Bronchial epithelial cell (primary cell): ENCODE results near the gene LUC7L2. TPM values are rescaled to one million over a fixed set of nuclear protein-coding genes. Genes with fewer than 3 reads are reported as not detected.
A peak's percentile ranks its signal among the peaks of the same experiment; 100 is the strongest.
"Not testable (repeated sequence)": the region's sequence is repeated elsewhere in the genome, so short reads cannot be mapped to it uniquely, and the experiment has no call there.

ENCODE experiments used
- DNase-seq: peaks from one replicate; pipeline ENCODE4 v3.0.0-alpha.2; 2010; ENCODE audit warnings: low read depth
- FAIRE-seq: peaks from 2 replicates; lab custom pipeline; 2011; peaks lifted over from hg19 to GRCh38; lab: Jason Lieb, UNC
- H3K27me3 ChIP-seq: 2 replicates; pipeline ENCODE4 v1.5.1; 2011; ENCODE audit warnings: low read length; ENCODE audit not compliant: control insufficient read depth, insufficient read depth
- H3K36me3 ChIP-seq: 2 replicates; pipeline ENCODE4 v1.5.1; 2011; ENCODE audit warnings: low read length; ENCODE audit not compliant: control insufficient read depth, insufficient read depth
- H3K4me3 ChIP-seq: 2 replicates; pipeline ENCODE4 v1.5.1; 2011; ENCODE audit warnings: mild to moderate bottlenecking, low read depth, low read length, control low read depth
- CTCF ChIP-seq: IDR thresholded peaks from 2 replicates; pipeline ENCODE4 v1.5.1; 2011; ENCODE audit warnings: mild to moderate bottlenecking, moderate library complexity, low read length, control low read depth, inconsistent platforms; ENCODE audit not compliant: insufficient read depth, severe bottlenecking
- total RNA-seq: library from RNA; depleted of rRNA; stranded (reverse); fragments of >200 nt; gene quantifications from 2 replicates; pipeline ENCODE4 v1.2.1, GENCODE V29; 2014

Gene LUC7L2
- total RNA-seq, 1 donor from 2014 or later, result 52.7 TPM

GRCh38 chr7:139456511-139456910 is 96.8 kb downstream of the LUC7L2 start:
- no peak for TF ChIP-seq CTCF
- no peak for FAIRE-seq

GRCh38 chr7:139457153-139457946 is 97.7 kb downstream of the LUC7L2 start:
- FAIRE-seq (no peak), DNase-seq (peak; percentile 55)
- H3K4me3 ChIP-seq, result no peak overlapping the region
- no peaks in the 10 kb centered on the region for H3K36me3 ChIP-seq
- H3K27me3 ChIP-seq, result no peaks in the 10 kb centered on the region
- TF ChIP-seq CTCF, result no peak

More at GRCh38 chr7:139456511-139456910, 96.8 kb downstream of the LUC7L2 start:
- no peak for DNase-seq
- Histone ChIP-seq H3K27me3 (no peaks in the 10 kb centered on the region), H3K4me3 (no peak overlapping the region), H3K36me3 (no peaks in the 10 kb centered on the region)

GRCh38 chr7:139463421-139463820 is 103.7 kb downstream of the LUC7L2 start:
- not testable (repeated sequence) for H3K4me3 ChIP-seq, H3K36me3 ChIP-seq, FAIRE-seq, H3K27me3 ChIP-seq, DNase-seq

GRCh38 chr7:139464511-139464910 is 104.8 kb downstream of the LUC7L2 start:
- not testable (repeated sequence) for DNase-seq, H3K4me3 ChIP-seq, H3K27me3 ChIP-seq, H3K36me3 ChIP-seq, FAIRE-seq

- H3K36me3 ChIP-seq, H3K4me3 ChIP-seq, FAIRE-seq, H3K27me3 ChIP-seq, DNase-seq: not testable (repeated sequence)
Measured at GRCh38 chr7:139465072-139465471, 105.4 kb downstream of the LUC7L2 start.

- not testable (repeated sequence) for H3K4me3 ChIP-seq, H3K27me3 ChIP-seq, H3K36me3 ChIP-seq, FAIRE-seq, DNase-seq
Measured at GRCh38 chr7:139467729-139468128, 108.0 kb downstream of the LUC7L2 start.

- H3K36me3 ChIP-seq, FAIRE-seq, H3K4me3 ChIP-seq, DNase-seq, H3K27me3 ChIP-seq: not testable (repeated sequence)
Measured at GRCh38 chr7:139468281-139468680, 108.6 kb downstream of the LUC7L2 start.

GRCh38 chr7:139471740-139472353 is 112.2 kb downstream of the LUC7L2 start:
- FAIRE-seq (no peak), DNase-seq (no peak)
- no peak for TF ChIP-seq CTCF
- H3K4me3 ChIP-seq, result no peak overlapping the region
- H3K36me3 ChIP-seq, result no peaks in the 10 kb centered on the region
- no peaks in the 10 kb centered on the region for H3K27me3 ChIP-seq

Other genes with a start within 250 kb of the LUC7L2 start
- 5.0 and 5.8 TPM in 2 replicates for gene UBN2, start 128.7 kb upstream of the LUC7L2 start, total RNA-seq
- 1.6 and 7.0 TPM in 2 replicates for gene FMC1, start 18.6 kb upstream of the LUC7L2 start, total RNA-seq
- gene KLRG2, start 123.8 kb downstream of the LUC7L2 start, total RNA-seq, result 1.1 and 1.8 TPM in 2 replicates
- not detected in 2 replicates for gene CLEC2L, start 163.8 kb downstream of the LUC7L2 start, total RNA-seq